Prostate gland (tissue), 2 donors: ENCODE measurements around the gene CSNK2B.

ENCODE experiments used
- POLR2AphosphoS5 ChIP-seq: sonication (generic); formaldehyde crosslinking; IDR thresholded peaks from one replicate; pipeline ENCODE4 v1.6.1; 2017; ENCODE audit warnings: antibody characterized with exemption
- TF ChIP-seq, protein P1 (sequence below), 4 experiments: fragments of 200-600 bp in 2 of 4; fragments of 450-650 bp in 2 of 4; sonication (generic) in 2 of 4; IDR thresholded peaks; 1 replicate in 3 of 4; 2 replicates in 1 of 4; pipeline ENCODE4 v1.5.1; 2016 to 2019; ENCODE audit warnings: antibody characterized with exemption in 4 of 4, mild to moderate bottlenecking in 2 of 4, moderate library complexity in 2 of 4

DNA sequence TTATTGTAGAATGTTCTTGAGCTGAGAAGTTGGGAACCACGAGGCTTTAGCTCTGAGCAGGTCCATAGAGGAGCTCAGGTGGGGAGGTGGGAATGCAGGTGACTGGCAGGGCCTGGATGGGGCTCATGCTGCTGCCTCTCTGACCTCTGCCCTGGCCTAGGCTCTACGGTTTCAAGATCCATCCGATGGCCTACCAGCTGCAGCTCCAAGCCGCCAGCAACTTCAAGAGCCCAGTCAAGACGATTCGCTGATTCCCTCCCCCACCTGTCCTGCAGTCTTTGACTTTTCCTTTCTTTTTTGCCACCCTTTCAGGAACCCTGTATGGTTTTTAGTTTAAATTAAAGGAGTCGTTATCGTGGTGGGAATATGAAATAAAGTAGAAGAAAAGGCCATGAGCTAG is 3.8 kb downstream of the CSNK2B start, which contains the start of gene LY6G5B:
- no peak for TF ChIP-seq POLR2AphosphoS5
- TF ChIP-seq, protein P1, sequence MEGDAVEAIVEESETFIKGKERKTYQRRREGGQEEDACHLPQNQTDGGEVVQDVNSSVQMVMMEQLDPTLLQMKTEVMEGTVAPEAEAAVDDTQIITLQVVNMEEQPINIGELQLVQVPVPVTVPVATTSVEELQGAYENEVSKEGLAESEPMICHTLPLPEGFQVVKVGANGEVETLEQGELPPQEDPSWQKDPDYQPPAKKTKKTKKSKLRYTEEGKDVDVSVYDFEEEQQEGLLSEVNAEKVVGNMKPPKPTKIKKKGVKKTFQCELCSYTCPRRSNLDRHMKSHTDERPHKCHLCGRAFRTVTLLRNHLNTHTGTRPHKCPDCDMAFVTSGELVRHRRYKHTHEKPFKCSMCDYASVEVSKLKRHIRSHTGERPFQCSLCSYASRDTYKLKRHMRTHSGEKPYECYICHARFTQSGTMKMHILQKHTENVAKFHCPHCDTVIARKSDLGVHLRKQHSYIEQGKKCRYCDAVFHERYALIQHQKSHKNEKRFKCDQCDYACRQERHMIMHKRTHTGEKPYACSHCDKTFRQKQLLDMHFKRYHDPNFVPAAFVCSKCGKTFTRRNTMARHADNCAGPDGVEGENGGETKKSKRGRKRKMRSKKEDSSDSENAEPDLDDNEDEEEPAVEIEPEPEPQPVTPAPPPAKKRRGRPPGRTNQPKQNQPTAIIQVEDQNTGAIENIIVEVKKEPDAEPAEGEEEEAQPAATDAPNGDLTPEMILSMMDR (IDR thresholded peaks at IDR 0.05), result no peak
